Ascending aorta (tissue), 2 donors: ENCODE measurements around the gene CAST. TPM values are rescaled to one million over a fixed set of nuclear protein-coding genes. Genes with fewer than 3 reads are reported as not detected.
A peak's percentile ranks its signal among the peaks of the same experiment; 100 is the strongest.

Experiments
- DNase-seq, 2 donors: peaks; one replicate each; pipeline ENCODE4 v3.0.0-alpha.2; 2019; ENCODE audit warnings: low spot score in 2 of 2
- H3K27ac ChIP-seq, 2 donors: fragments of 200-600 bp; sonication (generic); one replicate each; pipeline ENCODE4 v1.5.1; 2016 to 2017; ENCODE audit warnings: mild to moderate bottlenecking in 1 of 2
- H3K27me3 ChIP-seq: fragments of 200-600 bp; sonication (generic); one replicate; pipeline ENCODE4 v1.5.1; 2017
- H3K36me3 ChIP-seq, 2 donors: fragments of 200-600 bp; sonication (generic); one replicate each; pipeline ENCODE4 v1.5.1; 2016
- H3K4me1 ChIP-seq, 2 donors: fragments of 200-600 bp; sonication (generic); one replicate each; pipeline ENCODE4 v1.5.1; 2016 to 2017; ENCODE audit warnings: mild to moderate bottlenecking in 1 of 2
- H3K4me3 ChIP-seq, 2 donors: fragments of 200-600 bp; sonication (generic); one replicate each; pipeline ENCODE4 v1.5.1; 2016 to 2017; ENCODE audit warnings: mild to moderate bottlenecking in 1 of 2
- H3K9me3 ChIP-seq, 2 donors: fragments of 200-600 bp; sonication (generic); one replicate each; pipeline ENCODE4 v1.5.1; 2016
- intact Hi-C: fragments of 100-400 bp; cut with DNase I; formaldehyde crosslinking; loops from one replicate; pipeline ENCODE4 v1.15.1; 2023
- total RNA-seq: library from RNA; depleted of rRNA; stranded (reverse); fragments of >200 nt; gene quantifications from one replicate; pipeline ENCODE4 v1.1.0, GENCODE V29; 2016
- TF ChIP-seq, protein P1 (sequence below), 3 experiments: fragments of 200-600 bp in 2 of 3; fragments of 450-650 bp in 1 of 3; sonication (generic) in 2 of 3; IDR thresholded peaks; one replicate each; pipeline ENCODE4 v1.5.1; 2016 to 2019; ENCODE audit warnings: antibody characterized with exemption in 3 of 3, mild to moderate bottlenecking in 1 of 3, moderate library complexity in 1 of 3

CAST gene
- total RNA-seq, 1 donor from 2014 or later = 266 TPM

DNA sequence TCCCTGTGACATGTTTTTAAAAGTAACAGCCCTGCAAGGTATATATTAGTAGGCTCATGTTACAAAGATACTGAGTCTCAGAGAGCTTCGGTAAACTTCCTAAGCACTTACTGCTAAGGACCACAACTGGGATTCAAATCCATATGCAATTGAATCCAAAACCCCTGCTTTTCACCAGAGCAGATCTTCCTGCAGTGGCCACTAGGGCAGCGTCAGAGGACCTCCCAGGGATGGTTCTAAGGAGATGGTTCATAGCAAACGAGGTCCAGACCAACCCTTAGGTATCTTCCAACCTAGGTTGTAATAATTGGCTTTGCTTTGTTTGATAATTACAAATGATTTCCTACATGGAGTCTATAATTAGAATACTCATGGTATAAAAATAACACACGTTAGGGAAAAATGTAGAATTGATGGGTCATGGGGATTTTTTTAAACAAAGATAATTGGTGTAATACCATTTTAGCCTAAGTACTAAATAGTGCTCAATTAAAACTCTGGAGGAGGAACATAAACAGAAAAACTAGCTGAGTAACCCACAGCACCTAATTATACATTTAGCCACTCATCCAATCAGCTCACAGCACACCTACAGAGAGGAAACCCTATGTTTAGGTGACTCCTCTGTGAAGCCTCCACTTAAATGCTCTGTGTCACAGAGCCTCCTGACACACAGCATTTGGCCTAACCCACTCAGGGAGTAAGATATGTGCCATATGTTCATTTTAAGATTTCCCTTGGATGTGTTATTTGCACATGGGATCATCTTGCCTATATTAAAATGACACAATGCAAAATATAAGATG is 10.0 kb upstream of the CAST start:
- no peaks in the 10 kb centered on the region for H3K4me1 ChIP-seq
- TF ChIP-seq, protein P1, sequence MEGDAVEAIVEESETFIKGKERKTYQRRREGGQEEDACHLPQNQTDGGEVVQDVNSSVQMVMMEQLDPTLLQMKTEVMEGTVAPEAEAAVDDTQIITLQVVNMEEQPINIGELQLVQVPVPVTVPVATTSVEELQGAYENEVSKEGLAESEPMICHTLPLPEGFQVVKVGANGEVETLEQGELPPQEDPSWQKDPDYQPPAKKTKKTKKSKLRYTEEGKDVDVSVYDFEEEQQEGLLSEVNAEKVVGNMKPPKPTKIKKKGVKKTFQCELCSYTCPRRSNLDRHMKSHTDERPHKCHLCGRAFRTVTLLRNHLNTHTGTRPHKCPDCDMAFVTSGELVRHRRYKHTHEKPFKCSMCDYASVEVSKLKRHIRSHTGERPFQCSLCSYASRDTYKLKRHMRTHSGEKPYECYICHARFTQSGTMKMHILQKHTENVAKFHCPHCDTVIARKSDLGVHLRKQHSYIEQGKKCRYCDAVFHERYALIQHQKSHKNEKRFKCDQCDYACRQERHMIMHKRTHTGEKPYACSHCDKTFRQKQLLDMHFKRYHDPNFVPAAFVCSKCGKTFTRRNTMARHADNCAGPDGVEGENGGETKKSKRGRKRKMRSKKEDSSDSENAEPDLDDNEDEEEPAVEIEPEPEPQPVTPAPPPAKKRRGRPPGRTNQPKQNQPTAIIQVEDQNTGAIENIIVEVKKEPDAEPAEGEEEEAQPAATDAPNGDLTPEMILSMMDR (IDR thresholded peaks at IDR 0.05) = peak in 1 of 3 experiments; percentile 6
- no peaks in the 10 kb centered on the region for H3K27me3 ChIP-seq
- DNase-seq = no peak
- intact Hi-C loops = no loop called here
- no peak overlapping the region for H3K27ac ChIP-seq
- H3K36me3 ChIP-seq = no peaks in the 10 kb centered on the region
- H3K4me3 ChIP-seq = no peak overlapping the region
- H3K9me3 ChIP-seq = no peaks in the 10 kb centered on the region

DNA sequence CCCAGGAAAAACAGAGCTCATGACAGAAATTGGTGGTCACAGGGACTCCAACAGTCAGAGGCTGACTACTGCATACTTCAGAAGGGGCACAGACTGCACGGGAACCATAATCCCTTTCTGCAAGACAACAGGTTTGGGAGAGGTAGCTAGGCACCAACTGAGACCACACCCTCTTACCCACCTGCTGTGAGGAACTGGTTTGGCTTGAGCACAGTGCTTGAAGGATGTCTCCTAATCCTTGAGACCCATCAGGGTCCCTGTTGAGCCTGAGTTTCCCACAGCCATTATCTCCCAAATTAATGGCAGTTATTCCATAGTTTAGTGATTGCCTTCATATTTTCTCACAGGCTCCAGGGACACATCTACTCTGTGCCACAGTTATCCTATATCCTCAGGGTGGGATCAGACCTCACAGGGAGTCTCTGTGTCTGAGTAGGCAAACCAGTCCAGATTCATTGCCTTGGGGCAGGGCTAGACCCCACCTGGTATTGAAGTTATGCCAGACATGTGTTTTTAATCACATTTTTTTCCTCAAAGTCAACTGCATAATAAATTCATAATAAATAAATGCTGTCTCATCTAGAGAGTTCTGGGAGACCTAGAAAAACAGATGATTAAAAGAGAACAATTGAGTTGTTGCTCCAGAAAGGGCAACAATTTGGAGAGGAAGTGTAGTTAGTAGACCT is 9.3 kb upstream of the CAST start:
- no peaks in the 10 kb centered on the region for H3K9me3 ChIP-seq
- no peaks in the 10 kb centered on the region for H3K27me3 ChIP-seq
- DNase-seq = no peak
- intact Hi-C loops = no loop called here
- H3K4me3 ChIP-seq = no peak overlapping the region
- H3K4me1 ChIP-seq = no peaks in the 10 kb centered on the region
- H3K27ac ChIP-seq = no peak overlapping the region
- TF ChIP-seq, protein P1 (IDR thresholded peaks at IDR 0.05) = no peak
- no peaks in the 10 kb centered on the region for H3K36me3 ChIP-seq

DNA sequence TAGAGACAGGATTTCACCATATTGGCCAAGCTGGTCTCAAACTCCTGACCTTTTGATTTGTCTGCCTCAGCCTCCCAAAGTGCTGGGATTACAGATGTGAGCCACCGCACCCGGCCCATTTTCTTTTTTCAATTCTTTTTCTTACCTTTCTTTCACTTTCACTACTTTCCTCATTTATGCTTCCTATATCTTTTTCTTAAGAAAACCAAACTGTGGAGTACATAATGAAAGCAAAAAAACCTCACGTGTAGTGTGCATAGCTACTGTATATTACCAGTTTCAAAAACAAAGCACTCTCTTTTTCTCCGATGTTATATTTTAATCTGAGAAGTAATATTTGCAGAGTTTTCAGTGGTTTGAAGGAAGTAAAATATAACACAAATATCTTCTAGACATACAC is 8.0 kb upstream of the CAST start:
- intact Hi-C loops = no loop called here
- Histone ChIP-seq H3K36me3 (no peaks in the 10 kb centered on the region), H3K27ac (no peak overlapping the region), H3K4me1 (no peaks in the 10 kb centered on the region), H3K27me3 (no peaks in the 10 kb centered on the region), H3K9me3 (no peaks in the 10 kb centered on the region), H3K4me3 (no peak overlapping the region)
- TF ChIP-seq, protein P1 (IDR thresholded peaks at IDR 0.05) = no peak
- DNase-seq = no peak

DNA sequence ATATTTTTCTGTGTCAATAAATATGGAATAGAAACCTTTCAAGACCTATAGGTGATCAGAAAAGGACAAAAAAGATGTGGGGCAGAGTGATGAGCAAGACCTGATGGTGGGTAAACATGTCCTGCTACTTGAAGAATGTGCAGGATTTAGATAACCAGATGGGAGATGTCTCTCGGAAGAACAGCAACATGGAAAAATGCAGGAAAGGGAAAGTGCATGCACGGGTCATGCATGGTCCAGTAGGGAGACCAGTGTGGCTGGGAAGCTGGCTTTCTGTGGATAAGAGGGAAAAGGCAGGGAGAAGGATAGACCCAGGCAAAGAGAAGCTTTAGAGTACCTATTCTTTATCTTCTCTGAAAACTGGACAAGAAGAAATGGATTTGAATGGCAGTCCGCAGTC is 7.1 kb upstream of the CAST start:
- Histone ChIP-seq H3K9me3 (no peaks in the 10 kb centered on the region), H3K27me3 (no peaks in the 10 kb centered on the region), H3K4me1 (no peaks in the 10 kb centered on the region), H3K36me3 (no peaks in the 10 kb centered on the region), H3K27ac (no peak overlapping the region), H3K4me3 (no peak overlapping the region)
- TF ChIP-seq, protein P1 (IDR thresholded peaks at IDR 0.05) = no peak
- intact Hi-C loops = no loop called here
- DNase-seq = no peak

DNA sequence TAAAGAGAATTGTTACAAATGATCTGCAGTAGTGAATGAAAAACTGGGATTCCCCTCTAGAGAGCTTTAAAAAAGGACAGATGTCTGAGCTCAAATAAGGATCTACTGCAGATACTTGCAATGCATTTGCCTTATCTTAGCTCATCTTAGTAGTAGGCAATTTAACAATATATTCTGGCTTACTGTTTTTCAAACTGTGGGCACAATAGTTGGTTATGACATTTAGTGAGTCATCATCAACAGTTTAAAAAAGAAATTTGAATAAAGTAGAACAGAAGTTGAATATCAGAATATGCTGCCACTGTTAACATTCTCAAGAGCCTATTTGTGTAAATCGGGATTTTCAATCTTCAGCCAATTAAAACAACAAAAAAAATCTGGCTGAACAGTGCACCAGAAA is 6.7 kb upstream of the CAST start:
- Histone ChIP-seq H3K27ac (no peak overlapping the region), H3K9me3 (no peaks in the 10 kb centered on the region), H3K4me1 (no peaks in the 10 kb centered on the region), H3K4me3 (no peak overlapping the region), H3K36me3 (no peaks in the 10 kb centered on the region), H3K27me3 (no peaks in the 10 kb centered on the region)
- TF ChIP-seq, protein P1 (IDR thresholded peaks at IDR 0.05) = no peak
- no peak for DNase-seq
- intact Hi-C loops = no loop called here
